PC-3 (cell line): ENCODE data around the gene BRD9. TPM values are rescaled to one million over a fixed set of nuclear protein-coding genes. Genes with fewer than 3 reads are reported as not detected.

ENCODE experiments used
- ATAC-seq: fragments of 200-7000 bp; cut with Tn5 transposase; 2 replicates; pipeline ENCODE4 v1.9.1; 2020; ENCODE audit warnings: mild to moderate bottlenecking, moderate library complexity
- BruUV-seq: library from RNA; stranded (reverse); fragments of 400-500 nt; replicated peaks from 2 replicates; lab custom pipeline; 2021; lab: Mats Ljungman, UMichigan
- CTCF ChIA-PET: fragments of 300-600 bp; sonication (Branson Sonifier 250); formaldehyde crosslinking; loops from one replicate; lab custom pipeline; 2022; ENCODE audit warnings: antibody characterized with exemption; lab: Charles Lee
- POLR2A ChIA-PET: fragments of 300-600 bp; sonication (Branson Sonifier 250); formaldehyde crosslinking; loops from one replicate; lab custom pipeline; 2022; ENCODE audit warnings: antibody characterized with exemption; ENCODE audit not compliant: unreplicated experiment; lab: Charles Lee
- DNase-seq: peaks from one replicate; pipeline ENCODE4 v3.0.0-alpha.2; 2015
- H2AFZ ChIP-seq: fragments of 300-600 bp; sonication (generic); 2 replicates; pipeline ENCODE4 v1.6.0; 2016; ENCODE audit warnings: antibody characterized with exemption, low read length
- H3F3A ChIP-seq: fragments of 300-600 bp; sonication (generic); one replicate; pipeline ENCODE4 v1.6.0; 2017; ENCODE audit warnings: antibody characterized with exemption, low read length, control low read depth, mild to moderate bottlenecking; ENCODE audit not compliant: unreplicated experiment
- H3K27ac ChIP-seq: fragments of 300-600 bp; sonication (generic); 2 replicates; pipeline ENCODE4 v1.5.1; 2016; ENCODE audit warnings: mild to moderate bottlenecking, low read length
- H3K27me3 ChIP-seq: fragments of 300-600 bp; sonication (generic); 2 replicates; pipeline ENCODE4 v1.6.1; 2016; ENCODE audit warnings: low read length, mixed read lengths
- H3K36me3 ChIP-seq: fragments of 300-600 bp; sonication (generic); 2 replicates; pipeline ENCODE4 v1.6.1; 2016; ENCODE audit warnings: low read depth, mixed run types, low read length, mixed read lengths
- H3K4me1 ChIP-seq: fragments of 300-600 bp; sonication (generic); 2 replicates; pipeline ENCODE4 v1.5.1; 2016; ENCODE audit warnings: low read length; ENCODE audit not compliant: insufficient read depth
- H3K4me2 ChIP-seq: fragments of 300-600 bp; sonication (generic); 2 replicates; pipeline ENCODE4 v1.6.0; 2016; ENCODE audit warnings: low read length
- H3K4me3 ChIP-seq: fragments of 300-600 bp; sonication (generic); 2 replicates; pipeline ENCODE4 v1.5.1; 2016; ENCODE audit warnings: mild to moderate bottlenecking, low read length, mixed read lengths
- H3K79me2 ChIP-seq: fragments of 300-600 bp; sonication (generic); 2 replicates; pipeline ENCODE4 v1.6.1; 2017; ENCODE audit warnings: low read length, mixed read lengths
- H3K9ac ChIP-seq: fragments of 300-600 bp; sonication (generic); 2 replicates; pipeline ENCODE4 v1.6.0; 2016; ENCODE audit warnings: mild to moderate bottlenecking, low read length
- H3K9me2 ChIP-seq: fragments of 300-600 bp; sonication (generic); replicated peaks from 2 replicates; pipeline ENCODE4 v1.6.1; 2016; ENCODE audit warnings: mixed run types, low read length, mixed read lengths
- H3K9me3 ChIP-seq: fragments of 300-600 bp; sonication (generic); 2 replicates; pipeline ENCODE4 v1.6.1; 2016; ENCODE audit warnings: low read length, mixed read lengths
- H4K20me1 ChIP-seq: fragments of 300-600 bp; sonication (generic); 2 replicates; pipeline ENCODE4 v1.6.1; 2016; ENCODE audit warnings: low read length, mixed read lengths
- EZH2 ChIP-seq: fragments of 300-600 bp; sonication (generic); IDR thresholded peaks from one replicate; pipeline ENCODE4 v1.6.1; 2017; ENCODE audit warnings: antibody characterized with exemption, mild to moderate bottlenecking, low read length; ENCODE audit not compliant: unreplicated experiment
- EZH2phosphoT487 ChIP-seq: fragments of 300-600 bp; sonication (generic); IDR thresholded peaks from 2 replicates; pipeline ENCODE4 v1.6.1; 2018; ENCODE audit warnings: mild to moderate bottlenecking, antibody characterized with exemption, low read length, borderline replicate concordance
- intact Hi-C: fragments of 100-400 bp; cut with micrococcal nuclease; formaldehyde crosslinking; loops from 2 replicates; pipeline ENCODE4 v1.9.0; 2023
- total RNA-seq: library from RNA; depleted of rRNA; stranded (reverse); fragments of >200 nt; gene quantifications from 2 replicates; pipeline ENCODE4 v1.2.3, GENCODE V29; 2014
- TF ChIP-seq, protein P1 (sequence below): fragments of 300-600 bp; sonication (generic); conservative IDR thresholded peaks from 2 replicates; pipeline ENCODE4 v1.5.1; 2017; ENCODE audit warnings: antibody characterized with exemption, low read depth, mild to moderate bottlenecking, low read length

Gene BRD9
- total RNA-seq, 1 experiment from 2014 or later = 50.4 TPM

- Histone ChIP-seq H3F3A (no peaks in the 10 kb centered on the region), H3K4me3 (peak overlapping the region; percentile 82), H3K79me2 (peaks cover 83% of the 10 kb centered on the region), H3K36me3 (peaks cover 55% of the 10 kb centered on the region), H3K9me2 (no peaks in the 10 kb centered on the region), H3K9me3 (no peaks in the 10 kb centered on the region), H3K27me3 (no peaks in the 10 kb centered on the region), H3K4me1 (peaks cover 25% of the 10 kb centered on the region), H3K9ac (peak overlapping the region; percentile 99), H3K4me2 (peak overlapping the region; percentile 91), H3K27ac (peak overlapping the region; percentile 27), H4K20me1 (peaks cover 14% of the 10 kb centered on the region; the same call in 1 of the 2 replicates), H2AFZ (no peak overlapping the region)
- POLR2A ChIA-PET = interaction anchor here (0.6 to 0.7 kb wide), 2 partner anchors 39 to 209 kb away, joined by 3 to 4 read pairs; no protein-coding TSS in a partner anchor
- no peak for DNase-seq
- BruUV-seq = no TSS peak
- intact Hi-C loops = no loop called here
- TF ChIP-seq, protein P1, sequence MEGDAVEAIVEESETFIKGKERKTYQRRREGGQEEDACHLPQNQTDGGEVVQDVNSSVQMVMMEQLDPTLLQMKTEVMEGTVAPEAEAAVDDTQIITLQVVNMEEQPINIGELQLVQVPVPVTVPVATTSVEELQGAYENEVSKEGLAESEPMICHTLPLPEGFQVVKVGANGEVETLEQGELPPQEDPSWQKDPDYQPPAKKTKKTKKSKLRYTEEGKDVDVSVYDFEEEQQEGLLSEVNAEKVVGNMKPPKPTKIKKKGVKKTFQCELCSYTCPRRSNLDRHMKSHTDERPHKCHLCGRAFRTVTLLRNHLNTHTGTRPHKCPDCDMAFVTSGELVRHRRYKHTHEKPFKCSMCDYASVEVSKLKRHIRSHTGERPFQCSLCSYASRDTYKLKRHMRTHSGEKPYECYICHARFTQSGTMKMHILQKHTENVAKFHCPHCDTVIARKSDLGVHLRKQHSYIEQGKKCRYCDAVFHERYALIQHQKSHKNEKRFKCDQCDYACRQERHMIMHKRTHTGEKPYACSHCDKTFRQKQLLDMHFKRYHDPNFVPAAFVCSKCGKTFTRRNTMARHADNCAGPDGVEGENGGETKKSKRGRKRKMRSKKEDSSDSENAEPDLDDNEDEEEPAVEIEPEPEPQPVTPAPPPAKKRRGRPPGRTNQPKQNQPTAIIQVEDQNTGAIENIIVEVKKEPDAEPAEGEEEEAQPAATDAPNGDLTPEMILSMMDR = no peak
- no peak for TF ChIP-seq EZH2
- no peak for TF ChIP-seq EZH2phosphoT487
- ATAC-seq = no peak
- CTCF ChIA-PET = no interaction called here
Measured at GRCh38 chr5:893137-893506, 521 bp upstream of the BRD9 start.

GRCh38 chr5:891837-892393, 686 bp downstream of the BRD9 start:
- Histone ChIP-seq H3K4me2 (peak overlapping the region; percentile 91), H3K79me2 (peaks cover 94% of the 10 kb centered on the region), H3K36me3 (peaks cover 66% of the 10 kb centered on the region), H3K9ac (peak overlapping the region; percentile 99), H3K4me3 (peak overlapping the region; percentile 82), H3K9me3 (no peaks in the 10 kb centered on the region), H3F3A (no peaks in the 10 kb centered on the region), H3K4me1 (peaks cover 25% of the 10 kb centered on the region), H3K27me3 (no peaks in the 10 kb centered on the region), H3K9me2 (no peaks in the 10 kb centered on the region), H2AFZ (peak overlapping the region; percentile 60), H3K27ac (peak overlapping the region; percentile 67), H4K20me1 (peaks cover 20% of the 10 kb centered on the region; the same call in 1 of the 2 replicates)
- CTCF ChIA-PET = no interaction called here
- peak; percentile 7 for DNase-seq
- POLR2A ChIA-PET = interaction anchor here (0.7 kb wide), 1 partner anchor 239 kb away, joined by 4 read pairs; no protein-coding TSS in a partner anchor
- TF ChIP-seq EZH2phosphoT487 (no peak), EZH2 (no peak)
- TF ChIP-seq, protein P1 = no peak
- ATAC-seq = peak; percentile 17
- intact Hi-C loops = no loop called here
- TSS peak; percentile 30 for BruUV-seq

DNA sequence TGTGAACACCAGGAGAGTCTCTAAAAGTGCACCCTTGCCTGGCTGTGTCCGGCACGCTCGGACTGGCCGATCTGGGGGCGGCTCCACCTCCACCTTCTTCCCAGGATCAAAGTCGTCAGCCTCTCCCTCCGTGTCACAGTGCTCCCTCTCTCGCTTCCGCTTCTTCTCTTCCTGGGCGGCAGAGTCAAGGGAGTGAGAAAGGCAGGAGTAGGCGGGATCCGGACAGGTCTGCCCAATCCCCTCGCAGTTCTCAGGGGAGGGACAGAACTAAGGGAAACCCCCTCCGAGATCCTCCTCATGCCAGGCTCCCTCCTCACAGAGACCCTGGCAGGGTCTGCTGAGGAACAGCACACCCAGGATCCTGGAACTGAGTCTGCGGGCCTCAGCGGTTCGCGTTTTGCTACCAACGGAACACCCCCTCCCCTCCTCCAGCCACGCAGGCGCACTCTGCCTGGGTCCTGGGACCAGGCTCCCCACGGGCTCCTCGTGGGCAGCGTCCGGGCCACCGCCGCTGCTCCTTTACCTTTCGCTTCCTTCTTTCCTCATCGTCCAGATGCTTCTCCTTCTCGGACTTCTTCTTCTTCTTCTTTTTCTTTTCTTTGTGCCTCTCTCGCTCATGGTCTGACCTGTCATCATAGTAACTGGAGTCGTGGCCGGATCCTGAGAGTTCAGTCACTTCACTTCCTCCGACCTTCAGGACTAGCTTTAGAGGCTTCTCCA, 1.3 kb downstream of the BRD9 start:
- intact Hi-C loops = no loop called here
- CTCF ChIA-PET = no interaction called here
- H3K9ac ChIP-seq = peak overlapping the region; percentile 99
- H3K79me2 ChIP-seq = peaks cover 93% of the 10 kb centered on the region
- POLR2A ChIA-PET = interaction anchor here (0.7 kb wide), 1 partner anchor 239 kb away, joined by 4 read pairs; no protein-coding TSS in a partner anchor
- peak overlapping the region; percentile 91 for H3K4me2 ChIP-seq
- no peak overlapping the region for H2AFZ ChIP-seq
- no peaks in the 10 kb centered on the region for H3K9me2 ChIP-seq
- peaks cover 66% of the 10 kb centered on the region for H3K36me3 ChIP-seq
- BruUV-seq = no TSS peak
- peaks cover 25% of the 10 kb centered on the region for H3K4me1 ChIP-seq
- DNase-seq (peak; percentile 80), ATAC-seq (peak; percentile 82)
- H3K27ac ChIP-seq = peak overlapping the region; percentile 67
- no peaks in the 10 kb centered on the region for H3K9me3 ChIP-seq
- H3K4me3 ChIP-seq = peak overlapping the region; percentile 82
- TF ChIP-seq EZH2 (no peak), EZH2phosphoT487 (no peak)
- TF ChIP-seq, protein P1 = no peak
- H3F3A ChIP-seq = no peaks in the 10 kb centered on the region
- no peaks in the 10 kb centered on the region for H3K27me3 ChIP-seq
- peaks cover 20% of the 10 kb centered on the region; the same call in 1 of the 2 replicates for H4K20me1 ChIP-seq
